B cell (primary cell): ENCODE results near the gene SSC4D. TPM values are rescaled to one million over a fixed set of nuclear protein-coding genes. Genes with fewer than 3 reads are reported as not detected.

Experiments used
- ATAC-seq: fragments of 200-7000 bp; cut with Tn5 transposase; one replicate; pipeline ENCODE4 v1.10.0; 2021; ENCODE audit warnings: low read depth, mild to moderate bottlenecking, moderate number of reproducible peaks, moderate library complexity
- CTCF ChIA-PET: fragments of 350-600 bp; sonication (Branson Sonifier 250); formaldehyde crosslinking; loops from one replicate; lab custom pipeline; 2021; ENCODE audit warnings: antibody characterized with exemption, inconsistent platforms; lab: Charles Lee
- POLR2A ChIA-PET: fragments of 350-600 bp; sonication (Branson Sonifier 250); formaldehyde crosslinking; loops from one replicate; lab custom pipeline; 2021; ENCODE audit warnings: antibody characterized with exemption; lab: Charles Lee
- DNase-seq: peaks from one replicate; pipeline ENCODE4 v3.0.0; 2013
- H2AFZ ChIP-seq: 2 replicates; pipeline ENCODE4 v1.6.1; 2012; ENCODE audit warnings: mild to moderate bottlenecking, low read depth, low read length; ENCODE audit not compliant: insufficient read depth, poor library complexity, severe bottlenecking
- H3K27ac ChIP-seq, 2 donors: 1 replicate in 1 of 2; 2 replicates in 1 of 2; pipeline ENCODE4 v1.5.1; 2012 to 2013; ENCODE audit warnings: low read length in 2 of 2, mild to moderate bottlenecking in 2 of 2, moderate library complexity in 1 of 2
- H3K27me3 ChIP-seq, 4 experiments: fragments of 200-600 bp in 1 of 4; sonication (generic) in 1 of 4; replicated peaks in 1 of 4; 1 replicate in 2 of 4; 2 replicates in 2 of 4; pipeline versions ENCODE4 v1.6.1 to v1.7.0; 2013 to 2016; ENCODE audit warnings: low read length in 3 of 4, mild to moderate bottlenecking in 2 of 4, mixed read lengths in 1 of 4, moderate library complexity in 1 of 4; ENCODE audit not compliant: insufficient read depth in 4 of 4, control insufficient read depth in 3 of 4; ENCODE audit errors: control extremely low read depth in 1 of 4
- H3K36me3 ChIP-seq, 2 experiments: replicated peaks in 1 of 2; 1 replicate in 1 of 2; 2 replicates in 1 of 2; pipeline versions ENCODE4 v1.6.1 to v1.7.1; 2013; ENCODE audit warnings: low read length in 1 of 2; ENCODE audit not compliant: insufficient read depth in 2 of 2, control insufficient read depth in 1 of 2; ENCODE audit errors: control extremely low read depth in 1 of 2, extremely low read depth in 1 of 2
- H3K4me1 ChIP-seq, 2 donors: fragments of 200-600 bp in 1 of 2; sonication (generic) in 1 of 2; 1 replicate in 1 of 2; 2 replicates in 1 of 2; pipeline versions ENCODE4 v1.5.1 to v1.6.1; 2013 to 2017; ENCODE audit warnings: low read length in 2 of 2; ENCODE audit not compliant: control insufficient read depth in 2 of 2, insufficient read depth in 2 of 2
- H3K4me2 ChIP-seq: replicated peaks from 2 replicates; pipeline ENCODE3; 2012; ENCODE audit warnings: mild to moderate bottlenecking, low read depth, low read length; ENCODE audit not compliant: poor library complexity, severe bottlenecking
- H3K4me3 ChIP-seq, 5 experiments: fragments of 200-600 bp in 1 of 5; sonication (generic) in 1 of 5; 1 replicate in 3 of 5; 2 replicates in 2 of 5; pipeline versions ENCODE4 v1.5.1 to v1.7.0; 2011 to 2016; ENCODE audit warnings: low read length in 4 of 5, mild to moderate bottlenecking in 4 of 5, low read depth in 2 of 5, control low read depth in 1 of 5, moderate library complexity in 1 of 5; ENCODE audit not compliant: insufficient read depth in 1 of 5; ENCODE audit errors: control extremely low read depth in 1 of 5, extremely low read depth in 1 of 5
- H3K79me2 ChIP-seq: fragments of 200-600 bp; sonication (generic); one replicate; pipeline ENCODE4 v1.6.0; 2016; ENCODE audit warnings: low read length; ENCODE audit not compliant: control insufficient read depth, insufficient read depth
- H3K9ac ChIP-seq: fragments of 200-600 bp; sonication (generic); 2 replicates; pipeline ENCODE4 v1.6.1; 2017; ENCODE audit warnings: mild to moderate bottlenecking, low read length, moderate library complexity
- H3K9me3 ChIP-seq, 3 donors: one replicate each; pipeline versions ENCODE4 v1.6.1 to v1.7.1; 2013; ENCODE audit warnings: low read length in 2 of 3; ENCODE audit not compliant: control insufficient read depth in 2 of 3, insufficient read depth in 1 of 3; ENCODE audit errors: control extremely low read depth in 1 of 3
- H4K20me1 ChIP-seq: 2 replicates; pipeline ENCODE4 v1.6.0; 2012; ENCODE audit warnings: mild to moderate bottlenecking, low read length; ENCODE audit not compliant: insufficient read depth, control insufficient read depth, poor library complexity, severe bottlenecking
- H3K27ac Mint-ChIP-seq: one replicate; pipeline ENCODE4 v1.8.0; 2021; ENCODE audit warnings: mixed read lengths
- H3K27me3 Mint-ChIP-seq: one replicate; pipeline ENCODE4 v1.8.0; 2021; ENCODE audit warnings: mixed read lengths
- H3K4me1 Mint-ChIP-seq: one replicate; pipeline ENCODE4 v1.8.0; 2021; ENCODE audit warnings: mixed read lengths
- H3K4me3 Mint-ChIP-seq: one replicate; pipeline ENCODE4 v1.8.0; 2021; ENCODE audit warnings: mixed read lengths
- H3K9me3 Mint-ChIP-seq: one replicate; pipeline ENCODE4 v1.8.0; 2022; ENCODE audit warnings: mixed read lengths; ENCODE audit not compliant: insufficient read depth
- EZH2 ChIP-seq: IDR thresholded peaks from 2 replicates; pipeline ENCODE4 v1.6.1; 2012; ENCODE audit warnings: borderline replicate concordance, low read depth, mild to moderate bottlenecking, moderate library complexity, low read length; ENCODE audit not compliant: insufficient read depth, poor library complexity, severe bottlenecking
- WGBS: methylation state at CpG from one replicate; pipeline ENCODE4 v1.1.5; 2013; ENCODE audit warnings: missing lambda C conversion rate; ENCODE audit not compliant: insufficient coverage; 5-methylcytosine and 5-hydroxymethylcytosine counted together
- intact Hi-C: fragments of 100-400 bp; cut with micrococcal nuclease; formaldehyde crosslinking; loops from one replicate; pipeline ENCODE4 v1.10.0; 2022
- polyA plus RNA-seq: library from polyadenylated mRNA; depleted of rRNA; stranded (reverse); fragments of >200 nt; gene quantifications from 2 replicates; pipeline ENCODE4 v1.2.3, GENCODE V29; 2012
- total RNA-seq, 2 donors: library from RNA; stranded (reverse); fragments of 120-200 nt in 1 of 2; gene quantifications; 1 replicate in 1 of 2; 2 replicates in 1 of 2; pipeline versions ENCODE4 v1.2.3 to v1.2.4, GENCODE V29; 2013 to 2022
- TF ChIP-seq, protein P1 (sequence below): fragments of 200-600 bp; IDR thresholded peaks from one replicate; pipeline ENCODE4 v1.8.0; 2022; ENCODE audit warnings: antibody characterized with exemption, mild to moderate bottlenecking

The SSC4D gene
- total and polyA plus RNA-seq, 2 donors (not counting 1 experiment from before 2014, with no cell fraction given): 0.16 TPM; not detected in 1

DNA sequence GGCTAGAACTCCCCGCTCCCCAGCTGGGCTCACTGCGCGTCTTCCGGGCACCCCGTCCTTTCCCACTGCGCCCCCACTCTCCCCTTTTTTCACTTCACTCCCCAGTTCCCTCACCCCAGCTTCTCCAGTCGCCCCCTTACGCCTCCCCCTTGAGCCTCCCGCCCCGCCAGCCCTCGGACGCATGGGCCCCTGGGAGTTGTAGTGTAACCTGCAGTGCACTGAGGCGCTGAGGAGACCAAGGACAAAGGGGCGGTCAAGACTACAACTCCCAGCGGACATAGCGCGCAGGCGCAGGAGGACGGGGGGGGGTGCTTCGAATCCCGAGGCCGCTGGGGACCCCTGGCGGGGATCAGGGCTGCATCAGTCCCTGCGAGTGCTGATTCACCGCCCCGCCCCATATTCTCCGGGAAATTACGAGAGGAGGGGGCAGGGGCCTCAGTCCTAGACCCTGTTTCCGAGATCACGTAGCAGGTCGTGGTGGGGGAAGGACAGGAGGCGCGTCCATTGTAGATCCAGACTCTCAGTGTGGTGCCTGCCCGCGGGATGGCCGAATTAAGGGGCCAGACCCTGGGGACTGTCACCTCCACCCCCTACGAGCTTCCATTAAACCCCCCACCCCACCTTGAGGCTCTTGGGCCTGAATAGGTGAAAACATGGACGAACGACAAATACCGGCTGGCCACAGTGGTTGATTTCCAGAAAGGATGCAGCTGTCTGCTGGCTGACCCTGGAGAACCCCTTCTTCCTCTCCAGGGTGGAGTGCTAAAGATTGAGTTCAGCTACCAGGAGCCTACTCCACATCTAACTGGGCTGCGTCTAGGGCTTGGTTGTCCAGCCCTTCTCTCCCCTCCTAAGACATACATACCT, 50.2 kb downstream of the SSC4D start:
- peak overlapping the region; percentile 34 to 99 (median 95) for H3K4me3 ChIP-seq
- H4K20me1 ChIP-seq: peaks cover 44% of the 10 kb centered on the region
- 1% methylated on average over 36 of the region's 41 CpGs for WGBS
- H3K9me3 ChIP-seq: no peaks in the 10 kb centered on the region
- TF ChIP-seq, protein P1, sequence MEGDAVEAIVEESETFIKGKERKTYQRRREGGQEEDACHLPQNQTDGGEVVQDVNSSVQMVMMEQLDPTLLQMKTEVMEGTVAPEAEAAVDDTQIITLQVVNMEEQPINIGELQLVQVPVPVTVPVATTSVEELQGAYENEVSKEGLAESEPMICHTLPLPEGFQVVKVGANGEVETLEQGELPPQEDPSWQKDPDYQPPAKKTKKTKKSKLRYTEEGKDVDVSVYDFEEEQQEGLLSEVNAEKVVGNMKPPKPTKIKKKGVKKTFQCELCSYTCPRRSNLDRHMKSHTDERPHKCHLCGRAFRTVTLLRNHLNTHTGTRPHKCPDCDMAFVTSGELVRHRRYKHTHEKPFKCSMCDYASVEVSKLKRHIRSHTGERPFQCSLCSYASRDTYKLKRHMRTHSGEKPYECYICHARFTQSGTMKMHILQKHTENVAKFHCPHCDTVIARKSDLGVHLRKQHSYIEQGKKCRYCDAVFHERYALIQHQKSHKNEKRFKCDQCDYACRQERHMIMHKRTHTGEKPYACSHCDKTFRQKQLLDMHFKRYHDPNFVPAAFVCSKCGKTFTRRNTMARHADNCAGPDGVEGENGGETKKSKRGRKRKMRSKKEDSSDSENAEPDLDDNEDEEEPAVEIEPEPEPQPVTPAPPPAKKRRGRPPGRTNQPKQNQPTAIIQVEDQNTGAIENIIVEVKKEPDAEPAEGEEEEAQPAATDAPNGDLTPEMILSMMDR: peak; percentile 74
- TF ChIP-seq EZH2: no peak
- peak overlapping the region; percentile 87 for H2AFZ ChIP-seq
- POLR2A ChIA-PET: interaction anchor here (0.6 to 2.5 kb wide), 7 partner anchors 21 to 930 kb away, joined by 3 to 13 read pairs (median 5); no protein-coding TSS in a partner anchor
- peak; percentile 98 for DNase-seq
- H3K27me3 Mint-ChIP-seq: no peaks in the 10 kb centered on the region
- no peaks in the 10 kb centered on the region for H3K9me3 Mint-ChIP-seq
- H3K27me3 ChIP-seq: no peaks in the 10 kb centered on the region
- intact Hi-C loops: loop anchor here (1.0 to 5.0 kb wide), 8 partner anchors 34 to 763 kb away; partner anchors contain the start of genes CCDC146, MDH2 and STYXL1
- peaks cover 4 to 10% of the 10 kb centered on the region in 2 experiments for H3K36me3 ChIP-seq
- ATAC-seq: peak; percentile 89
- H3K9ac ChIP-seq: peak overlapping the region; percentile 97
- peaks cover 39% of the 10 kb centered on the region for H3K4me1 Mint-ChIP-seq
- peaks cover 17 to 19% of the 10 kb centered on the region in 2 donors for H3K4me1 ChIP-seq
- peaks cover 42% of the 10 kb centered on the region for H3K79me2 ChIP-seq
- CTCF ChIA-PET: interaction anchor here (0.8 to 4.8 kb wide), 8 partner anchors 28 to 182 kb away, joined by 3 to 25 read pairs (median 8); no protein-coding TSS in a partner anchor
- H3K4me3 Mint-ChIP-seq: peak overlapping the region; percentile 93
- peak overlapping the region; percentile 99 for H3K27ac Mint-ChIP-seq
- peak overlapping the region; percentile 90 to 94 for H3K27ac ChIP-seq
- peak overlapping the region; percentile 98 for H3K4me2 ChIP-seq
